Trophoblast cell (in vitro differentiated cells and primary cell): ENCODE data around the gene GRAMD1C.

Source experiments
- DNase-seq, 2 donors: peaks; one replicate each; pipeline ENCODE4 v3.0.0-alpha.2; 2016
- H2AFZ ChIP-seq: 2 replicates; pipeline ENCODE4 v1.6.1; 2013; ENCODE audit warnings: low read length, moderate library complexity, mild to moderate bottlenecking; ENCODE audit not compliant: insufficient read depth, poor library complexity
- H2AK5ac ChIP-seq: 2 replicates; pipeline ENCODE4 v1.6.1; 2013; ENCODE audit warnings: mild to moderate bottlenecking, low read length
- H2BK120ac ChIP-seq: 2 replicates; pipeline ENCODE4 v1.6.1; 2013; ENCODE audit warnings: low read length, mild to moderate bottlenecking, moderate library complexity; ENCODE audit not compliant: insufficient read depth, poor library complexity
- H2BK12ac ChIP-seq: 2 replicates; pipeline ENCODE4 v1.6.1; 2013; ENCODE audit warnings: mild to moderate bottlenecking, low read length, moderate library complexity
- H2BK5ac ChIP-seq: 2 replicates; pipeline ENCODE4 v1.6.1; 2013; ENCODE audit warnings: low read length, low read depth, moderate library complexity, mild to moderate bottlenecking; ENCODE audit not compliant: poor library complexity
- H3K14ac ChIP-seq: 2 replicates; pipeline ENCODE4 v1.6.1; 2013; ENCODE audit warnings: mild to moderate bottlenecking, low read length
- H3K18ac ChIP-seq: 2 replicates; pipeline ENCODE4 v1.6.1; 2013; ENCODE audit warnings: mild to moderate bottlenecking, low read length
- H3K23ac ChIP-seq: 2 replicates; pipeline ENCODE4 v1.6.1; 2013; ENCODE audit warnings: low read length
- H3K27ac ChIP-seq: 2 replicates; pipeline ENCODE4 v1.5.1; 2013; ENCODE audit warnings: low read depth, mild to moderate bottlenecking, inconsistent platforms, low read length, moderate library complexity
- H3K27me3 ChIP-seq: 2 replicates; pipeline ENCODE4 v1.6.1; 2013; ENCODE audit warnings: inconsistent platforms, mild to moderate bottlenecking, low read length, moderate library complexity; ENCODE audit not compliant: insufficient read depth
- H3K36me3 ChIP-seq, 2 experiments: 1 replicate in 1 of 2; 2 replicates in 1 of 2; pipeline ENCODE4 v1.6.1; 2013; ENCODE audit warnings: low read length in 2 of 2, mild to moderate bottlenecking in 2 of 2, moderate library complexity in 1 of 2; ENCODE audit not compliant: insufficient read depth in 2 of 2, control insufficient read depth in 1 of 2
- H3K4ac ChIP-seq: 2 replicates; pipeline ENCODE4 v1.6.1; 2013; ENCODE audit warnings: low read depth, mild to moderate bottlenecking, low read length, moderate library complexity
- H3K4me1 ChIP-seq, 2 experiments: 1 replicate in 1 of 2; 2 replicates in 1 of 2; pipeline ENCODE4 v1.6.1; 2013; ENCODE audit warnings: low read length in 2 of 2, mild to moderate bottlenecking in 2 of 2, moderate library complexity in 1 of 2; ENCODE audit not compliant: insufficient read depth in 2 of 2, control insufficient read depth in 1 of 2
- H3K4me2 ChIP-seq: 2 replicates; pipeline ENCODE4 v1.6.1; 2013; ENCODE audit warnings: inconsistent platforms, mild to moderate bottlenecking, low read length, moderate library complexity
- H3K4me3 ChIP-seq: 2 replicates; pipeline ENCODE4 v1.5.1; 2013; ENCODE audit warnings: mild to moderate bottlenecking, low read depth, low read length, inconsistent platforms
- H3K79me1 ChIP-seq: one replicate; pipeline ENCODE4 v1.6.1; 2013; ENCODE audit warnings: low read length
- H3K79me2 ChIP-seq: 2 replicates; pipeline ENCODE4 v1.6.1; 2013; ENCODE audit warnings: low read length, mild to moderate bottlenecking; ENCODE audit not compliant: control insufficient read depth, insufficient read depth, poor library complexity
- H3K9ac ChIP-seq: 2 replicates; pipeline ENCODE4 v1.6.1; 2013; ENCODE audit warnings: mild to moderate bottlenecking, low read length
- H3K9me3 ChIP-seq: 2 replicates; pipeline ENCODE4 v1.6.1; 2013; ENCODE audit warnings: low read depth, mild to moderate bottlenecking, control low read depth, inconsistent platforms, low read length; ENCODE audit not compliant: insufficient read depth
- H4K12ac ChIP-seq: 2 replicates; pipeline ENCODE4 v1.6.1; 2013; ENCODE audit warnings: low read depth, mild to moderate bottlenecking, low read length, moderate library complexity
- H4K8ac ChIP-seq: 2 replicates; pipeline ENCODE4 v1.6.1; 2013; ENCODE audit warnings: low read depth, mild to moderate bottlenecking, low read length, moderate library complexity
- H4K91ac ChIP-seq: one replicate; pipeline ENCODE4 v1.6.1; 2013; ENCODE audit warnings: low read depth, mild to moderate bottlenecking, low read length, moderate library complexity
- WGBS: extraction: QIAGEN DNeasy Blood & Tissue Kit; methylation state at CpG from one replicate; pipeline ENCODE4 v1.1.7; 2013; ENCODE audit warnings: missing lambda C conversion rate; ENCODE audit not compliant: insufficient read length, insufficient coverage; ENCODE audit errors: extremely low coverage; 5-methylcytosine and 5-hydroxymethylcytosine counted together

Gene GRAMD1C

DNA sequence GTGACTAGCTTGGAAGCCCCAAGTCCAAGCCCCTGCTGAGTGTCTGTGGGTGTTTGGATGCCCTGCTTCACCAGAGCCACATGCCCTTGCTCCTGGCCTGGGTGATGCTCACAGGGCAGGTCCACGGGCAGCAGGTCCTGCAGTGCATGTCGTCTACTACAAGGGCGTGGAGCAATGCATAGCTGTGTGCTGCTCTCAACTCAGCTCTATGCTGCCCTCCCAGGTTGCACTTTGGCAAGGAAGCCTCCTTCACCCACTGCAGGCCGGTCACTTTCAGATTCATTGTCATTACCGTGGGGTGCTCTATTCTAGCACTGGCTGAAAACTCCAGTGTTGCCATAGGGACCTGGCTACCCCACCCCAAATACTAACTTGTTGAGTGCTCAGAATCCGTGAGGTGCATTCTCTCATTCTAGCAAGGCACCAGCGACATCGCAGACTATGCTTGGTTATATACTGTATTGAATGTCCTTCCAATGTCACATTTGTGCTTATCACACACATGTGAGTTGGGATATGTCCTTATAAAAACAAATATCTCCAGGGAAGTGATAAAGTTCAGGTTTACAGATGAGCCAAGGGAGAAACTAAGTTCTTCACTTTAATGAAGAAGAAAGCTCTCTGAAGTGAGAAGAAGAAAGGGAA lies 51.8 kb downstream of the GRAMD1C start:
- no peak overlapping the region for H3K18ac ChIP-seq
- H3K4me1 ChIP-seq = no peaks in the 10 kb centered on the region
- no peak overlapping the region for H3K4ac ChIP-seq
- WGBS = no CpG with 5 or more reads among the region's 8 CpGs
- no peak overlapping the region for H3K4me3 ChIP-seq
- H2AFZ ChIP-seq = no peak overlapping the region
- H4K12ac ChIP-seq = no peak overlapping the region
- H4K8ac ChIP-seq = no peak overlapping the region
- H3K79me1 ChIP-seq = no peaks in the 10 kb centered on the region
- H3K79me2 ChIP-seq = no peaks in the 10 kb centered on the region
- peak in 1 of 2 donors; percentile 28 for DNase-seq
- H3K9me3 ChIP-seq = no peaks in the 10 kb centered on the region
- H2BK12ac ChIP-seq = no peak overlapping the region
- H2BK5ac ChIP-seq = no peak overlapping the region
- no peak overlapping the region for H3K27ac ChIP-seq
- H3K23ac ChIP-seq = no peak overlapping the region
- H3K36me3 ChIP-seq = no peaks in the 10 kb centered on the region
- H3K27me3 ChIP-seq = no peaks in the 10 kb centered on the region
- H2BK120ac ChIP-seq = no peak overlapping the region
- no peak overlapping the region for H4K91ac ChIP-seq
- no peak overlapping the region for H3K4me2 ChIP-seq
- H3K9ac ChIP-seq = no peak overlapping the region
- no peak overlapping the region for H2AK5ac ChIP-seq
- no peak overlapping the region for H3K14ac ChIP-seq

DNA sequence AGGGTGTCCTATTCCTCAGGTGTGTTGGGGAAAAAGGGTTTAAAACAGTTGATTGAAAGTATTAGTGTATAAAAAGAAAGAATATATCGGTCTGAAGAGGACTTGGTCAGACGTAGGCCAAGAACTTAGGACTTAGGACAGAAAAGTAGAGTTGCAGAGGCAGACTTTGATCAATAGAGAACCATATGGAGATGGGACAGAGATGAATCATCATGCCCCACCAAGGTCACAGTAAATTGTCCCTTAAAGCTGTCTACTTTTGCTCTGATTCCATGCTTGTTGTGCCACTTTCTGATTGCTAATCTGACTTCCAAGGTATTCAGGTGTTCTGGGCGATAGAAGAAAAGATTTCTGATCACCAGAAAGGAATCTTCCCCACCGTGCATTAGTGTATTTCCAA lies 56.3 kb downstream of the GRAMD1C start:
- no peak overlapping the region for H2BK120ac ChIP-seq
- no peak for DNase-seq
- H3K4me2 ChIP-seq = no peak overlapping the region
- H3K4ac ChIP-seq = no peak overlapping the region
- H3K4me3 ChIP-seq = no peak overlapping the region
- H3K27ac ChIP-seq = no peak overlapping the region
- no peak overlapping the region for H2BK12ac ChIP-seq
- H3K9ac ChIP-seq = no peak overlapping the region
- no peak overlapping the region for H3K18ac ChIP-seq
- no peaks in the 10 kb centered on the region for H3K9me3 ChIP-seq
- no peak overlapping the region for H3K23ac ChIP-seq
- no peak overlapping the region for H4K91ac ChIP-seq
- no peak overlapping the region for H4K8ac ChIP-seq
- H3K36me3 ChIP-seq = no peaks in the 10 kb centered on the region
- H2BK5ac ChIP-seq = no peak overlapping the region
- H4K12ac ChIP-seq = no peak overlapping the region
- no peak overlapping the region for H2AFZ ChIP-seq
- no peak overlapping the region for H2AK5ac ChIP-seq
- no peak overlapping the region for H3K14ac ChIP-seq
- H3K4me1 ChIP-seq = no peaks in the 10 kb centered on the region
- H3K79me2 ChIP-seq = no peaks in the 10 kb centered on the region
- 100% methylated on average over 1 of the region's 4 CpGs for WGBS
- H3K27me3 ChIP-seq = no peaks in the 10 kb centered on the region
- no peaks in the 10 kb centered on the region for H3K79me1 ChIP-seq

DNA sequence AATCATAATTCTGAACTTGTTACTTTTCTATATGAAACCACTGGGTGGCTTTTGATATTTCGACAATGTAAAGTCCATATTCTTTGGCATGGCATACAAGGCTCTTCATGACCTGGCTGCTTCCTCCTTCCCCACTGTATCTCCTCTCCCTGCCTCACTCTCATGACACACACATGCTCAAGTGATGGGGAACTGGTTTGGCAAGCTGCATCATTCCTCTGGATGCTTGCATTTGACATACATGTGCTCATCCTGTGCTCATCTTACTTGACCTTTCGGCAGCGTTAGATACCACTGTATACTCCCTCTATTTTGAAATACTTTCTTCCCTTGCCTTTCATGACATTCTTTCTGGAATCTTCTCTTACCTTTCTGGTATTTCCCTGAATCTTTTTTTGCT lies 57.4 kb downstream of the GRAMD1C start:
- WGBS = no CpG with 5 or more reads among the region's 3 CpGs

GRCh38 chr3:113896930-113897329 lies 58.3 kb downstream of the GRAMD1C start:
- H2BK120ac ChIP-seq = no peak overlapping the region
- H4K8ac ChIP-seq = no peak overlapping the region
- H3K4ac ChIP-seq = no peak overlapping the region
- H2BK12ac ChIP-seq = no peak overlapping the region
- no peak overlapping the region for H3K14ac ChIP-seq
- H3K79me1 ChIP-seq = no peaks in the 10 kb centered on the region
- no peaks in the 10 kb centered on the region for H3K27me3 ChIP-seq
- no peaks in the 10 kb centered on the region for H3K9me3 ChIP-seq
- H3K79me2 ChIP-seq = no peaks in the 10 kb centered on the region
- H3K23ac ChIP-seq = no peak overlapping the region
- no peak overlapping the region for H2AFZ ChIP-seq
- no peak overlapping the region for H3K27ac ChIP-seq
- no peak overlapping the region for H2BK5ac ChIP-seq
- no peaks in the 10 kb centered on the region for H3K4me1 ChIP-seq
- no CpG with 5 or more reads among the region's 3 CpGs for WGBS
- H4K12ac ChIP-seq = no peak overlapping the region
- no peak overlapping the region for H2AK5ac ChIP-seq
- H3K4me2 ChIP-seq = no peak overlapping the region
- DNase-seq = peak; percentile 66 to 84
- no peak overlapping the region for H3K4me3 ChIP-seq
- H3K36me3 ChIP-seq = no peaks in the 10 kb centered on the region
- H3K18ac ChIP-seq = no peak overlapping the region
- H4K91ac ChIP-seq = no peak overlapping the region
- no peak overlapping the region for H3K9ac ChIP-seq

More for the DNA sequence above, 57.4 kb downstream of the GRAMD1C start:
- Histone ChIP-seq H2AFZ (no peak overlapping the region), H3K36me3 (no peaks in the 10 kb centered on the region), H4K91ac (no peak overlapping the region), H2BK12ac (no peak overlapping the region), H3K9me3 (no peaks in the 10 kb centered on the region), H3K14ac (no peak overlapping the region), H3K4me3 (no peak overlapping the region), H3K79me1 (no peaks in the 10 kb centered on the region), H3K79me2 (no peaks in the 10 kb centered on the region), H2BK5ac (no peak overlapping the region), H4K8ac (no peak overlapping the region), H2BK120ac (no peak overlapping the region), H3K27ac (no peak overlapping the region), H3K18ac (no peak overlapping the region), H3K27me3 (no peaks in the 10 kb centered on the region), H3K4me2 (no peak overlapping the region), H4K12ac (no peak overlapping the region), H3K9ac (no peak overlapping the region), H3K23ac (no peak overlapping the region), H3K4ac (no peak overlapping the region), H3K4me1 (no peaks in the 10 kb centered on the region), H2AK5ac (no peak overlapping the region)
- peak; percentile 91 to 95 for DNase-seq
